GM23248 (cell line): ENCODE measurements around the gene PPBP. TPM values are rescaled to one million over a fixed set of nuclear protein-coding genes. Genes with fewer than 3 reads are reported as not detected.

ENCODE experiments used
- DNase-seq: peaks from one replicate; pipeline ENCODE4 v3.0.0-alpha.2; 2015
- H2AFZ ChIP-seq: fragments of 200-600 bp; sonication (generic); 2 replicates; pipeline ENCODE4 v1.6.1; 2016; ENCODE audit warnings: antibody characterized with exemption
- H3F3A ChIP-seq: fragments of 200-600 bp; sonication (generic); 2 replicates; pipeline ENCODE4 v1.6.1; 2016; ENCODE audit warnings: mild to moderate bottlenecking, antibody characterized with exemption, mixed run types; ENCODE audit not compliant: insufficient read depth
- H3K27ac ChIP-seq: fragments of 200-600 bp; sonication (generic); 2 replicates; pipeline ENCODE4 v1.5.1; 2016; ENCODE audit warnings: mild to moderate bottlenecking
- H3K27me3 ChIP-seq: fragments of 200-600 bp; sonication (generic); replicated peaks from 2 replicates; pipeline ENCODE4 v1.6.1; 2016; ENCODE audit warnings: mild to moderate bottlenecking; ENCODE audit not compliant: insufficient read depth
- H3K36me3 ChIP-seq: fragments of 200-600 bp; sonication (generic); 2 replicates; pipeline ENCODE4 v1.6.1; 2016; ENCODE audit warnings: low read depth, mild to moderate bottlenecking
- H3K4me1 ChIP-seq: fragments of 200-600 bp; sonication (generic); 2 replicates; pipeline ENCODE4 v1.6.1; 2016; ENCODE audit warnings: mild to moderate bottlenecking; ENCODE audit not compliant: insufficient read depth
- H3K4me2 ChIP-seq: fragments of 200-600 bp; sonication (generic); one replicate; pipeline ENCODE4 v1.6.1; 2016; ENCODE audit warnings: mild to moderate bottlenecking; ENCODE audit not compliant: unreplicated experiment
- H3K4me3 ChIP-seq: fragments of 200-600 bp; sonication (generic); 2 replicates; pipeline ENCODE4 v1.5.1; 2016; ENCODE audit warnings: mild to moderate bottlenecking
- H3K79me2 ChIP-seq: fragments of 200-600 bp; sonication (generic); 2 replicates; pipeline ENCODE4 v1.6.1; 2016; ENCODE audit warnings: mild to moderate bottlenecking; ENCODE audit not compliant: insufficient read depth
- H3K9ac ChIP-seq: fragments of 200-600 bp; sonication (generic); 2 replicates; pipeline ENCODE4 v1.6.1; 2016; ENCODE audit warnings: mild to moderate bottlenecking
- H3K9me2 ChIP-seq: fragments of 200-600 bp; sonication (generic); 2 replicates; pipeline ENCODE4 v1.6.1; 2016; ENCODE audit warnings: mixed run types, mild to moderate bottlenecking, moderate library complexity; ENCODE audit not compliant: insufficient read depth
- H3K9me3 ChIP-seq: fragments of 200-600 bp; sonication (generic); one replicate; pipeline ENCODE4 v1.6.1; 2017; ENCODE audit warnings: low read depth
- H4K20me1 ChIP-seq: fragments of 200-600 bp; sonication (generic); 2 replicates; pipeline ENCODE4 v1.6.0; 2016; ENCODE audit not compliant: insufficient read depth
- EZH2 ChIP-seq: fragments of 200-600 bp; sonication (generic); IDR thresholded peaks from 2 replicates; pipeline ENCODE4 v1.6.1; 2018; ENCODE audit warnings: antibody characterized with exemption, mild to moderate bottlenecking; ENCODE audit not compliant: insufficient read depth, poor library complexity, severe bottlenecking
- EZH2phosphoT487 ChIP-seq: fragments of 200-600 bp; sonication (generic); IDR thresholded peaks from 2 replicates; pipeline ENCODE4 v1.6.1; 2018; ENCODE audit warnings: antibody characterized with exemption, moderate library complexity, mild to moderate bottlenecking, low read depth; ENCODE audit not compliant: insufficient read depth
- WGBS, 2 experiments: methylation state at CpG; one replicate each; pipeline ENCODE4 v1.1.6; 2015 to 2017; ENCODE audit warnings: low lambda C conversion rate in 2 of 2, low coverage in 1 of 2; ENCODE audit errors: missing lambda C conversion rate in 2 of 2; 5-methylcytosine and 5-hydroxymethylcytosine counted together
- in situ Hi-C: fragments of 300-500 bp; cut with MboI; formaldehyde crosslinking; loops from 2 replicates; pipeline ENCODE4 v1.15.0; 2020
- polyA plus RNA-seq: library from polyadenylated mRNA; unstranded; fragments of >200 nt; fragmentation: Nextera tagmentation; extraction: Ambion mirVana; gene quantifications from 2 replicates; pipeline ENCODE4 v1.2.1, GENCODE V29; 2016
- total RNA-seq: library from RNA; depleted of rRNA; stranded (reverse); fragments of >200 nt; shearing (Covaris generic); gene quantifications from 2 replicates; pipeline ENCODE4 v1.2.3, GENCODE V29; 2014

The PPBP gene
- total and polyA plus RNA-seq, 2 experiments from 2014 or later: not detected

DNA sequence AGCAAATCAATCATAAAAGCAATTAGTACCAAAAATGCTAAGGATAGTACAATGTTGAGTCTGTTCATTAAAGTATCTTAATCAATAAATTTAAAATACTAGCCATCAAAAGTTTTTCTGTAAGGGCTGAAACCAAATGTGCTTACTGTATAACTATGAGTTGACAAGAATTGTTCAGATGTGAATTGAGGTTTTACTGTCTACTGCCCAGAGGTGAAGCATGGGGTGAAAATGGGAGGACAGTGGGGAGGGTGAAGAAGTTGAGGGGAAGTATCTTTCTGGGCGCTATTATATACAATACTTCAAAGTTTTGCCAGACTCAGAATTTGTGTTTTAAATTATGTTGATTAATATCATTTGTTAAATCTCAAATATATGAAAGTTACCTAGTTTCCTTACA is 4.1 kb upstream of the PPBP start:
- Histone ChIP-seq H3K27me3 (no peaks in the 10 kb centered on the region), H3K9me2 (no peaks in the 10 kb centered on the region), H3K4me3 (no peak overlapping the region), H4K20me1 (no peaks in the 10 kb centered on the region), H3K79me2 (no peaks in the 10 kb centered on the region), H3K9ac (no peak overlapping the region), H3K27ac (no peak overlapping the region), H3F3A (no peaks in the 10 kb centered on the region), H3K4me1 (no peaks in the 10 kb centered on the region), H3K9me3 (no peaks in the 10 kb centered on the region), H2AFZ (no peak overlapping the region), H3K4me2 (no peak overlapping the region), H3K36me3 (no peaks in the 10 kb centered on the region)
- TF ChIP-seq EZH2 (no peak), EZH2phosphoT487 (no peak)
- 0 to 8% methylated on average over 1 of the region's 1 CpG for WGBS, 2 experiments
- DNase-seq: no peak
- in situ Hi-C loops: no loop called here

DNA sequence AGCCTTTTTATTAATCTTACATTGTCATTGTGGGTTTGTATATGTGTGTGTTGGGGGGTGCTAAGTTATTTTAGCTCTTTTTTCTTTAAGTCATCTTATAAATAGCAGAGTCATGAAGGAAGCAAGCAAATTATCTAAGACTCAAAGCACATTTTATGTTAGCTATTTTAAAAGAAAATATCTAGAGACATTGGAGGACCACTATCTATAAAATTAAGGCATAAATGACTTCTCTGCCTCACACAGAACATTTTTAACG is 3.7 kb upstream of the PPBP start:
- TF ChIP-seq EZH2phosphoT487 (no peak), EZH2 (no peak)
- DNase-seq: no peak
- Histone ChIP-seq H4K20me1 (no peaks in the 10 kb centered on the region), H3K4me2 (no peak overlapping the region), H3F3A (no peaks in the 10 kb centered on the region), H3K36me3 (no peaks in the 10 kb centered on the region), H3K27me3 (no peaks in the 10 kb centered on the region), H3K4me1 (no peaks in the 10 kb centered on the region), H3K9me3 (no peaks in the 10 kb centered on the region), H3K79me2 (no peaks in the 10 kb centered on the region), H3K27ac (no peak overlapping the region), H3K9me2 (no peaks in the 10 kb centered on the region), H3K4me3 (no peak overlapping the region), H3K9ac (no peak overlapping the region), H2AFZ (no peak overlapping the region)
- in situ Hi-C loops: no loop called here
- 95 to 100% methylated on average over 1 of the region's 1 CpG for WGBS, 2 experiments

DNA sequence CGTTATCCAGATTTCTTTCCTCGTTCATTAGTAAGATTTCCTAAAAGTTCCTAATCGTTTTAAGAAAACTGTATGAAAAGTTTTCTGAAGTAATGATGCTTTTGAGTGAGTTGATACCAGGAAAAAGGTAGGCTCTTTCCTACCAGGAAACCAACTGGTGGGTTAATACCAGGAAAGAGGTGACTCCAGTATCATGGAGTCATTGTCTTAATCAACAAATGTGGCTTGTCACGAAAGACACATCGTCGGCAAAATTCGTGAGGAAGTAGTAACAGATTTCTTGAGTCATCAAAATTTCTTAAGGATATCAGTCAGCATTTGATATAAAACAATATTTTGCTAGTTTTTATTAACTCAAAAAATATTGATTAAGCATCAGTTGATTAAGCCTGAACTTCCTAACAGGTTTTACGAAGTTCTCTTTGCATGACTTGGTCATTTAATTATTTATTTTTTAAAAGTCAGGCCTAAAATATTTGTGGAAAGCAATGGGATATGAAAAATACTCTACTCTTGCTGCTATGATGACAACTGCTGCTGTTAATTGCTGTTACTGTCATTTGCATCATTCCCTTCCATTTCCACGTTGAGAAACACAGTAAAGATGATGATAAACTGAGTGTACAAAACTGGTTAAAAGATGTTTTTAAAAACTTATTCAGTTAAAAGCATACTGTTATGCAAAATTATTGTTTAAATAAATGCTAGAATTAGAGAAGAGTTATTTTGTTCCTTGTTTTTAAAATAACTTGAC is 3.2 kb upstream of the PPBP start:
- no peak for DNase-seq
- no peak overlapping the region for H3K4me3 ChIP-seq
- no peak overlapping the region for H3K27ac ChIP-seq
- H3K4me2 ChIP-seq: no peak overlapping the region
- H3K9me2 ChIP-seq: no peaks in the 10 kb centered on the region
- H4K20me1 ChIP-seq: no peaks in the 10 kb centered on the region
- H3K9ac ChIP-seq: no peak overlapping the region
- H3K27me3 ChIP-seq: no peaks in the 10 kb centered on the region
- no peaks in the 10 kb centered on the region for H3F3A ChIP-seq
- no peak overlapping the region for H2AFZ ChIP-seq
- no peaks in the 10 kb centered on the region for H3K36me3 ChIP-seq
- no peaks in the 10 kb centered on the region for H3K4me1 ChIP-seq
- H3K9me3 ChIP-seq: no peaks in the 10 kb centered on the region
- H3K79me2 ChIP-seq: no peaks in the 10 kb centered on the region
- WGBS, 2 experiments: 81% methylated on average over 9 of the region's 9 CpGs
- TF ChIP-seq EZH2 (no peak), EZH2phosphoT487 (no peak)
- in situ Hi-C loops: no loop called here

DNA sequence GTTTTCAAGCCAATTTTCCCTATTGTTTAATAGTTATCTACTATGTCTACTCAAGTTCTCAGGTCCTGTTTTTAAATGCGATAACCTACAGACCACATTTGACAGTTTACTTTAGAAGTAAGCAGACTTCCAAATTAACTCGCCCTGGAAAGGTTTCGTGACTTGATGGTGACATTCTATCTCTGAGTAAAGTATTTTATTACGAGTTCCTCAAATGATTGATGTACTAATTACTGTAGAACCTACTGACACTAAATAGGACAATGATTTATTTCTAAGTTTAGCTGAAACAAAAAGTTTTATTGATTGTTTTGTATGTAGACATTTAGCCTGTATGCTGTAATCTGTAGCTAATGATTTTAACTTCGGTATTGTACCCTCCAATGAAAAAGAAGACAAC is 1.9 kb upstream of the PPBP start:
- Histone ChIP-seq H3K9ac (no peak overlapping the region), H3K27ac (no peak overlapping the region), H3K4me1 (no peaks in the 10 kb centered on the region), H3F3A (no peaks in the 10 kb centered on the region), H3K79me2 (no peaks in the 10 kb centered on the region), H3K9me3 (no peaks in the 10 kb centered on the region), H3K36me3 (no peaks in the 10 kb centered on the region), H3K27me3 (no peaks in the 10 kb centered on the region), H3K4me3 (no peak overlapping the region), H4K20me1 (no peaks in the 10 kb centered on the region), H2AFZ (no peak overlapping the region), H3K9me2 (no peaks in the 10 kb centered on the region), H3K4me2 (no peak overlapping the region)
- 89 to 95% methylated on average over 5 of the region's 5 CpGs for WGBS, 2 experiments
- no peak for DNase-seq
- TF ChIP-seq EZH2phosphoT487: no peak
- TF ChIP-seq EZH2: no peak
- in situ Hi-C loops: no loop called here

DNA sequence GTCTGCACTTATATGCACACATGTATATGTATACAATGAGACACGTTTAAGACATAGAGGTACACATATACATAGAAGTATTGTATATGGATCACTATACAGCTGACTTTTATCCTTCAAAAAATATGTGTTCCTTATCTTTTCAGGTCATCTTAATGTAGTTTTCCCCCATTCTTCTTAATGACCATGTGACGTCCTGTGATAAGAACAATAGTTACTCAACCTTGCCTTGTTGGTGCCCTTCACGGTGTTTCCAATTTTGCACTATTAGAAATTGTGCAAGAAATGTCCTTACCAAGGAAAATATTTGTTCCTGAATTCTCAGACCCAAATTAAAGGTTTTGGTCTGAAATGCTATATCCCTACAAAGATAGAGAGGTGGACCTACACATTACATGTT is 1.0 kb upstream of the PPBP start:
- no peak overlapping the region for H3K27ac ChIP-seq
- no peaks in the 10 kb centered on the region for H3K36me3 ChIP-seq
- no peaks in the 10 kb centered on the region for H3F3A ChIP-seq
- H3K9me2 ChIP-seq: no peaks in the 10 kb centered on the region
- no peak for TF ChIP-seq EZH2phosphoT487
- TF ChIP-seq EZH2: no peak
- H3K79me2 ChIP-seq: no peaks in the 10 kb centered on the region
- DNase-seq: no peak
- H2AFZ ChIP-seq: no peak overlapping the region
- H4K20me1 ChIP-seq: no peaks in the 10 kb centered on the region
- H3K4me2 ChIP-seq: no peak overlapping the region
- no peaks in the 10 kb centered on the region for H3K27me3 ChIP-seq
- no peaks in the 10 kb centered on the region for H3K4me1 ChIP-seq
- in situ Hi-C loops: no loop called here
- 83 to 88% methylated on average over 3 of the region's 3 CpGs for WGBS, 2 experiments
- no peak overlapping the region for H3K9ac ChIP-seq
- no peak overlapping the region for H3K4me3 ChIP-seq
- no peaks in the 10 kb centered on the region for H3K9me3 ChIP-seq
